H1 (cell line): ENCODE results near the gene TRDN. TPM values are rescaled to one million over a fixed set of nuclear protein-coding genes. Genes with fewer than 3 reads are reported as not detected.

Source experiments
- CHD7 ChIP-seq: fragments of 300-600 bp; sonication (generic); IDR thresholded peaks from 2 replicates; pipeline ENCODE4 v1.7.1; 2012; ENCODE audit warnings: low read length, moderate library complexity, mild to moderate bottlenecking, inconsistent platforms; ENCODE audit not compliant: insufficient replicate concordance
- CREB1 ChIP-seq: IDR thresholded peaks from 2 replicates; pipeline ENCODE4 v1.6.1; 2012; ENCODE audit warnings: inconsistent platforms
- HDAC2 ChIP-seq, 2 experiments: fragments of 300-600 bp in 1 of 2; sonication (generic) in 1 of 2; IDR thresholded peaks; 2 replicates each; pipeline ENCODE4 v1.6.1; 2011 to 2012; ENCODE audit warnings: low read depth in 2 of 2, low read length in 2 of 2, mild to moderate bottlenecking in 2 of 2, moderate library complexity in 2 of 2, borderline replicate concordance in 1 of 2, inconsistent platforms in 1 of 2
- MAX ChIP-seq: IDR thresholded peaks from 2 replicates; pipeline ENCODE4 v1.6.1; 2012; ENCODE audit warnings: inconsistent platforms
- SIN3A ChIP-seq, 2 experiments: IDR thresholded peaks in 1 of 2; conservative IDR thresholded peaks in 1 of 2; 2 replicates each; pipeline ENCODE4 v1.6.1; 2011 to 2012; ENCODE audit warnings: low read length in 2 of 2, improper control_type of control experiment in 1 of 2, low read depth in 1 of 2, mild to moderate bottlenecking in 1 of 2
- SP1 ChIP-seq: IDR thresholded peaks from 2 replicates; pipeline ENCODE4 v1.6.1; 2011; ENCODE audit warnings: low read depth, low read length
- polyA plus RNA-seq, 7 experiments: library from polyadenylated mRNA; depleted of rRNA in 3 of 7; stranded (reverse) in 5 of 7; unstranded in 2 of 7; fragments of >200 nt in 5 of 7; fragments of 200-250 nt in 2 of 7; gene quantifications; 1 replicate in 5 of 7; 2 replicates in 1 of 7; 4 replicates in 1 of 7; pipeline versions ENCODE4 v1.2.1 to v1.2.3, GENCODE V29; 2011 to 2013; ENCODE audit warnings: missing spikeins in 2 of 7, mixed read lengths in 2 of 7
- total RNA-seq: library from RNA; stranded (reverse); fragmentation: NEBNext Ultra II Directional; extraction: Animal tissue kit (Norgen Biotek cat#: 25700); gene quantifications from 2 replicates; pipeline ENCODE4 v1.2.1, GENCODE V29; 2021
- TF ChIP-seq, protein P1 (sequence below): IDR thresholded peaks from 2 replicates; pipeline ENCODE4 v1.6.1; 2011; ENCODE audit warnings: low read length, improper control_type of control experiment

TRDN gene
- total and polyA plus RNA-seq, 2 of the 8 experiments (the other 6 are each of a cell fraction or from before 2014, with no cell fraction given): 1.6 to 41.6 TPM

DNA sequence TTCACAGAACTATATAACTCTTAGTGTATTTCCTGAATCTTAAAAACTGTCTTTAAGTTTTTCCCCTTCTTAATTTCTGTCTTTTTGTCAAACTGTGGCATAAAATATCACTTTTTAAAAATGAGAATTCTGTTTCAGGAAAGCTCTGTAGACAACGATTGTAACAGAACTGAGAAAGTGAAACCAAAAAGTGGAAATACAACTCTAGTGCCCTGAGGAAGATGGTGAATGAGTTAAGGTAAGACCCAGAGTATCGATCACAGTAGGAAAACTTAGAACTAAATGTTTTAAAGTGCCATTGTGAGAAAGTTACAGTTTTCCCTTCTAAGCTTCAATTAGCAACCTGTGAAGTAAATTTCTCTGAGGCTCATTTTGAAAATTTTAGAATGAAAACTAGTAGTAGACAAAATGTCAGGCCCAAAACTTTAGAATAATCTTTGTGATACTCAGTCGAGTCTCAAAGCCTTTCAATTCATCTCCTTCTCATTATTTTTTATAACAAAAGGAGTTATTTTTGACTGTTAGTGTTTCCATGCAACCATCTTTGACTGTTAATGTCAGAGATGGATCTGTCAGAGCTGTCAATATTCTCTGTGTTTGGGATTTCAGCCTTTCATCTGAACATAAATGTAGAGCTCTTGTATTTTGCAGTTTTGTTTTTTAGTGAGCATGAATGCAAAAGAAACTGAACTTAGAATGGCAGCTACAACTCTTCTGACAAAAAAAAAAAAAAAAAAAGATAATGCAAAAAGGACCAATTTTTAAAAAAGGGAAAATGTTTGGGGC lies 19.0 kb upstream of the TRDN start (continued):
- TF ChIP-seq CHD7 (no peak), CREB1 (no peak), SP1 (no peak), HDAC2 (IDR thresholded peaks at IDR 0.05; ENCODE audit: borderline replicate concordance in 1 of 2, low read depth in 2 of 2, low read length in 2 of 2) (no peak), SIN3A (conservative IDR thresholded peaks at IDR 0.05 in 1 of 2, IDR thresholded peaks at IDR 0.05 in 1 of 2; ENCODE audit: low read depth in 1 of 2, low read length in 2 of 2) (no peak), MAX (no peak)
- TF ChIP-seq, protein P1, sequence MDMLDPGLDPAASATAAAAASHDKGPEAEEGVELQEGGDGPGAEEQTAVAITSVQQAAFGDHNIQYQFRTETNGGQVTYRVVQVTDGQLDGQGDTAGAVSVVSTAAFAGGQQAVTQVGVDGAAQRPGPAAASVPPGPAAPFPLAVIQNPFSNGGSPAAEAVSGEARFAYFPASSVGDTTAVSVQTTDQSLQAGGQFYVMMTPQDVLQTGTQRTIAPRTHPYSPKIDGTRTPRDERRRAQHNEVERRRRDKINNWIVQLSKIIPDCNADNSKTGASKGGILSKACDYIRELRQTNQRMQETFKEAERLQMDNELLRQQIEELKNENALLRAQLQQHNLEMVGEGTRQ: no peak
